ENCODE data around the gene CDKAL1.
"Not testable (repeated sequence)": the region's sequence is repeated elsewhere in the genome, so short reads cannot be mapped to it uniquely, and the experiment has no call there.

Gene CDKAL1

DNA sequence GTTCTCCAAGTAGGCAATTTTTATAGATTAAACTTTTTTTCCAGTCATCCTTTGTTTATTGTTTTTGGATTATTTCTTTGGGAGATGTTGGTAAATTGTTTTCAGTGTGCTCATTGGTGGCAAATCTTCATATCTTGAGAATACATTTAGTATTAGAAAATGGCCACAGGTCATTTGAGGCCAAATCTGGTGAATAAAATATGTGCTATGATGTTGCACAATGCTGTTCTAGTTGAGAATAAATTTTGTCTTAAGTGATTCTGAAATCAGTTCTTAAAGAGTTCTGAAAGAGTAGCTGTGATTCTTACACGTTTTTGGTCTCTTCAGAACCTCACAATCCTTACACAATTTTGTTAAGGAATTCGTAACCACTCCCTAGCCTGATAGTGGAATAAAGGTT lies 20.1 kb downstream of the CDKAL1 start:
- DNase-seq (ENCODE audit: low spot score) = no peak

DNA sequence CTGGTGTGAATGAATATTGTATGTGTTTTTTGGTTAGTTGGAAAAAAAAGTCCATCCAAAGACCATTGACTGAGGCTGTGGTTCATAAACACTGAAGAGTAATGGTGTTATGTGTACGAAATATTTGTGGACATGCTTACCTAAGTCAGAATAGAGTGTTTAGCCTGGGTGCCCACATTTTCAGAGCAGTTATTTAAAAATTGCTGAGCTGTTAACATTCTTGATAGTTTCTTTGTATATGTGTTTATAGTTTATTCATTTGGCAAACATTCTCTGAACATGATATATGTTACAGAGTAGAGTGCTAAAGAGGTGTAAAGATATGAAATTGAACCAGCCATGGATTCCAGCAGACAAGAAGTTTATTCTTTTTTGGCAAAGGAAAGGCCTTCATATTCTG lies 20.6 kb downstream of the CDKAL1 start:
- DNase-seq (ENCODE audit: low spot score) = no peak

- peak; percentile 25 for DNase-seq (ENCODE audit: low spot score)
Measured at GRCh38 chr6:20559924-20560551, 25.8 kb downstream of the CDKAL1 start.

DNA sequence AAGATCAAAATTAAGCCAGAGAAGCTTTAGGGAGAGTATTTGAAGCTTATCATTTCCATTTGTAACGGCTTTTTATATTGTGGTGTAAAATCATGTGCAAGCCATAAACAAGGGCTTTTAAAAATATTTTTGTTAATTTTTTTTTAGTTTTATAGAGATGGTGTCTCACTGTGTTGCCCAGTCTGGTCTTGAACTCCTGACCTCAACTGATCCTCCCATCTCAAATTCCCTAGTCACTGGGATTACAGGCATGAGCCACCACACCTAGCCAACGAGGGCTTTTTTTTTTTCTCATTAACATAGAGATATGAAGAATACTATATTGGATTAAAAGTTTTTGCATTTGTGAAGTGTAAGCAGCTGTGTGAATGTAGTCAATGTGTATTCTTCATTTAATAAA lies 29.1 kb downstream of the CDKAL1 start:
- no peak for DNase-seq (ENCODE audit: low spot score)

DNA sequence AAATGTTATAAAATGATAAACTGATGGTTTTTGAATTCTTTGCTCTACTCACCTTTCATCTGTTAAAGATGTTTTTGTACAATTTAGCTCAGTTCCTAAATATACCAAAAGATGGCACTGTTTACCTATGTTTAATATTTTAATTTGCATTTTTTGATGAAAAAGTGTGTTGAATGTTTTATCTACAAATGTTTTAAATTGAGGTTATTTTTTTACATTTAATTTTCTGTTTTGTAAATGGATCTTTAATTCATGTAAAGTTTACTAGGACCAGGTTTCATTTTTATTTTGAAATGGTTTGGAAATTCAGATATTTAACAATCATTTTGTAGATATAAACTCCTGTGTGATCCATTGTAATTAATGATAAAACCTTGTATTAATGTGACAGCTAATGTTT lies 30.0 kb downstream of the CDKAL1 start:
- peak; percentile 58 for DNase-seq (ENCODE audit: low spot score)

GRCh38 chr6:20564777-20565176 lies 30.5 kb downstream of the CDKAL1 start:
- no peak for DNase-seq (ENCODE audit: low spot score)

GRCh38 chr6:20565342-20565741 lies 31.1 kb downstream of the CDKAL1 start:
- DNase-seq (ENCODE audit: low spot score) = no peak

GRCh38 chr6:20566109-20566508 lies 31.9 kb downstream of the CDKAL1 start:
- DNase-seq (ENCODE audit: low spot score) = no peak

DNA sequence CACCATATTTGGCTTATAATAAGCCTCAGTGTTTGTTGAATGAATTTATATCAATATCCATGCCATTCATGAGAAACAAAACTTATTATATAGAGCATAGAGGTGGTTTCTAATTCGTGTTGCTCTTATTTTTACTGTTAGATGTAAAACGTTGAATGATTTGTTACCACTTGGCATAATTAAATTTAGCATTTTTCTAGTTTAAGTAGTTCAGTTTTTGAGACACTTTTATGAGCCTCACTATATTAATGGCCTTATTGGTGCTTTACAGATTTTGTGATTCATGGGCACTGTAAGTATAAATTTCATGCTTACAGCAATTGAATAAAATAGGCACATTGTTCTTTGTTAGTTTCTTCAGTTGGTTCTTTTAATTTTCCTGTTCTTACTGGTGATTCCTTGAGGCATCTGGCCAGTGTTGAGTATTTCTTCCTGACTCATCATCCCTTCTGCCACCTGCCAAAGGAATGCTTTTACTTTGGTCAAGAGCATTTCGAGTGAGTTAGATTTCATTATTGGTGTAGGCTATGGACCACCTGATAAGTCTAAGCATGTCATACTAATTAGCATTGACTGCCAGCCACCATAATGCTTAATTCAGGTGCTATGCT lies 34.8 kb downstream of the CDKAL1 start:
- no peak for DNase-seq (ENCODE audit: low spot score)

GRCh38 chr6:20571261-20571660 lies 37.0 kb downstream of the CDKAL1 start:
- no peak for DNase-seq (ENCODE audit: low spot score)

GRCh38 chr6:20572288-20572687 lies 38.0 kb downstream of the CDKAL1 start:
- DNase-seq (ENCODE audit: low spot score) = no peak

- DNase-seq (ENCODE audit: low spot score) = no peak
Measured at GRCh38 chr6:20572940-20573339, 38.7 kb downstream of the CDKAL1 start.

DNA sequence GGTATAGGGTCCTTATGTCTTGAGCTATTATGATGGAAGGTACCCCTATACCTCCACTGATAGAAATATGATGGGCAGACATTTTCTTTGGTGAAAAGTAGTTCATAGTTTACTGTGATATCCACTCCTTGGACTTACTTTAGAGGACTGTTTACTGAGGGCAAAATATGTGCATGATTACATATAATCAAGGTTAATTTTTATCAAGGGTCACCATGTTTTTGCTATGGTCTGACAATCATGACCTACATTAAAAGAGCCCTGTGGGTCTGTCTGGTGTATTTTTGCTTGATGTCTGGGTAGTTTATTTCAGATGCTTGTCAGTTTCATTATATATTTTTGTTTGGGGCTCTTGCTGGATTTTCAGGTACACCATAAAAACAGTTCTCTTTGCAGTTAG lies 40.1 kb downstream of the CDKAL1 start:
- DNase-seq (ENCODE audit: low spot score) = no peak

- DNase-seq (ENCODE audit: low spot score) = no peak
Measured at GRCh38 chr6:20575125-20575524, 40.9 kb downstream of the CDKAL1 start.

DNA sequence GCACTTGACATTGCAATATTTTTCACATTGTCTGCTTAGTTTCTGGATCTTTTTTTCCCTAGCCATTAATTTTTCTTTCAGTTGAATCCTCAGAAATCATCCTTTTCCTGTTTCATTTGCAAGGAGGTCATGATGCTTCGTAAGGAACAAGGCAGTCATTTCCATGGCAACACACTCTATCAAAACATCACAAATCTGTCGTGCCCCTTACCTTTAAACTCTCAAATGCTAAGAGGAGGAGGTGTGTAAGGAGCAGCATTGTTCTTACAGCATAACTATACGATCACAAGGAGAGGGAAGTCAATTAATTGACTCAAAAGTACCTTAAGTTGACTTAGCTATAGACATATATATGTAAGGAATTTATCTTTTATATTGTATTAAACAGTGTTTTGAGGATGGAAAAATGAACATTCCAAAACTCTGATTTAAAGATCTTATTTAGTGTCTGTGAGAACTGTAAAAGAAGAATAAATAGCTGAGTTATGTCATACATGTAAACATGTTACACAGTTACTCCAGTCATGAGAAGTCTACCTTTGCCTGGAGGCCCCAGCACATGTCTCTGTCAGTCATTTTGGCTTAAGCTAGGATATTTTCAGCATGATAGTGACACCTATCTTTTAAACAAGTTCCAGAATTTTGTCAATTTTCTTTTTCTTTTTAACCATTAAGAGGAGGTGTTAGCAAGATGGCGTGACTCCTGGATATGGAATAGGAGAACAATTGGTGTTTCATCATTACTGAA lies 41.6 kb downstream of the CDKAL1 start:
- no peak for DNase-seq (ENCODE audit: low spot score)

GRCh38 chr6:20577173-20577688 lies 43.0 kb downstream of the CDKAL1 start:
- peak; percentile 34 for DNase-seq (ENCODE audit: low spot score)

GRCh38 chr6:20581070-20581469 lies 46.8 kb downstream of the CDKAL1 start:
- no peak for DNase-seq (ENCODE audit: low spot score)

DNA sequence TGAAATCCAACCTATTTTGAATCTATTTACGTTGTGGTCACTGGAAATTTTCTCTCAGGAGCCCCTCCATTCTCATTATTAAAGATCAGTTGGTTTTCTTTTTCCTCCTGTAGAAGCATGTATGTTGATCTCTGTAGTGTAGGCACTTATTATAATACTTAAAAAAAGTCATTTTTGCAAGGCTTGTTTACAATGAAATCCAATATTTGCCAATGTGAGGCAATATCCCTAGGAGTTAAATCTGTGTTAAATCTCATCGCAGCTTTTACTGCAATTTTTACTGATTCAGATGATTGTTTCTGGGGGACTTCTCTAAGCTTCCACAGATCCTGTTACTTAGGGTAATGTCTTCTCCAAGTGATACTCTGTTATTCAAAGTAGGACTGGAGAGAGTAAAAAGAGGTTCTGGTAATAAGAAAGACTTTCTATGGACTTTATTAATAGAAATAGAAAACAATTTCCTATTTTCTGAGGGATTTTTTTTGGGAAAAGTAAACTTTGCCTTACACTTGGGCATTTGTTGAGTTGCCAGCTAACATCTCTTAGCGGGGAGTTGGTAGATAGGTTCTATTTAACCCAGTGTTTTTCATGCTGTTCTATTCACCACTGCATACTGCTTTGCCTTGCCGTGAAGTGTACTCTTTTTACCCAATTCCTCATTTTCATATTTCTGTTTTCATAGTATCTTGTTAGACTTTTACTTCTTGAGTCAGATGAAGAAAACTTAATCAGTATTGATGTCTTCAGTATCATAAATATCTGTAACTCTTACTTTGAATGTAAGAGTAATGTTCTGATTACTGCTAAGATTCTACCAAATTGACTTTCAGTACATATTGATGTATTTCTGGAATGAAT lies 48.6 kb downstream of the CDKAL1 start:
- no peak for DNase-seq (ENCODE audit: low spot score)

- no peak for DNase-seq (ENCODE audit: low spot score)
Measured at GRCh38 chr6:20583444-20583800, 49.2 kb downstream of the CDKAL1 start.

DNA sequence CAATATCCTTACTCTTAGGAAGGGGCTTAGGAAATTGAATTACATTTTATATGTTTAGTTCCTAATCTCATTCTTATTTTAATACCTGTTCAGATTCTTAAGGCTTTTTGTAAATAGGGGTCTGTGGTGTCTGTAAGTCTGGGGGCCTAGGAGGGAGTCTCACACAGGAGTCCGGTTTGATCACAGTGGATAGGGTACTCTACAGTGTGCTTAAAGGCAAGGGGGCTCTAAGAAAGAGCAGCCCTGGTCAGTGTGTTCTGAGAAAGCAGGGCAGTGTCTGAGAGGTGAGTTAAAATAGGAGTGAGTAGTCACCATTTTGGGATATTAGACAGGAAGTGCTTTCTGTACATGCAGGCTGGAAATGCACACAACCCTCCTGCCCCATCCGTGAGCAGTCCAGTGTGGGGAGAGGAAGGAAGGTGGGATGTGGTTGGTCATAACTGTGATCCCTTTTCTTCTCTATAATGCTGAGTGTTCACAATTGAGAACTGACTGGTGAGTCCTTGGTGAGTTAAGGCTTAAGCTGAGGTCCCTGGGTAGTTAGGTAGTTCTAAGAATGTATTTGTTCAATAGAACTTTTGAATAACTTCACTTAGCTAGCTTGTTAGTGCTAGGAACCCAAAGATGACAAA lies 50.0 kb downstream of the CDKAL1 start:
- DNase-seq (ENCODE audit: low spot score) = no peak

DNA sequence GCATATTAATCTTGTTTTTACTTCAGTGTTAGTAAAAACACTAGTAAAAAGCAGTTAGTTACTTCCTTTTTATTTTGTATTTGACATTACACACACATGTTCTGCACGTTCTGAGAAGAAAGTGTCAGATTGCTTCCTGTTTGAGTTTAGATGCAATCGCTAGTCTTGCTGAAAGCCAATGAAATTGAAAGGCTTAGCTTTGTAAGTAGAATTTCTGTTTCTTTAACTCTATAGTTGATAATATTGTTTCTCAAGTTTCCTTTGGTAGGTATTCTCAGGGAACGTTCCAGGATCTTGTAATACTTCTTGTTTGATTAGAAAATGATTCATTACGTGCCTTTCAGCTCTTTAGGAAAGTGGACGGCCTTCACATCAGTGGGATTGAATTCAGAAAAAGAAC lies 55.0 kb downstream of the CDKAL1 start:
- DNase-seq (ENCODE audit: low spot score) = no peak

DNA sequence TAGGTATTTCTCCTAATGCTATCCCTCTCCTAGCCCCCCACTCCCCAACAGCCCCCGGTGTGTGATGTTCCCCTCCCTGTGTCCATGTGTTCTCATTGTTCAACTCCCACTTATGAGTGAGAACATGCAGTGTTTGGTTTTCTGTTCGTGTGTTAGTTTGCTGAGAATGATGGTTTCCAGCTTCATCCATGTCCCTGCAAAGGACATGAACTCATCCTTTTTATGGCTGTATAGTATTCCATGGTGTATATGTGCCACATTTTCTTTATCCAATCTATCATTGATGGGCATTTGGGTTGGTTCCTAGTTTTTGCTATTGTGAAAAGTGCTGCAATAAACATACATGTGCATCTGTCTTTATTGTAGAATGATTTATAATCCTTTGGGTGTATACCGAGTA lies 56.2 kb downstream of the CDKAL1 start:
- DNase-seq (ENCODE audit: low spot score) = not testable (repeated sequence)

Measured in cerebellar cortex (tissue), 1 donor.